D721Med (cell line): ENCODE results near the gene TXLNA.
A peak's percentile ranks its signal among the peaks of the same experiment; 100 is the strongest.
"Not testable (repeated sequence)": the region's sequence is repeated elsewhere in the genome, so short reads cannot be mapped to it uniquely, and the experiment has no call there.

Experiments
- DNase-seq: peaks from one replicate; pipeline ENCODE4 v3.0.0; 2011; ENCODE audit warnings: low spot score; ENCODE audit not compliant: insufficient read length
- FAIRE-seq: peaks from 2 replicates; lab custom pipeline; 2011; peaks lifted over from hg19 to GRCh38; lab: Jason Lieb, UNC
- TF ChIP-seq, protein P1 (sequence below): IDR thresholded peaks from 2 replicates; pipeline ENCODE4 v1.5.1; 2012; ENCODE audit warnings: mild to moderate bottlenecking, control low read depth; ENCODE audit not compliant: insufficient read depth; ENCODE audit errors: missing control alignments

TXLNA gene

DNA sequence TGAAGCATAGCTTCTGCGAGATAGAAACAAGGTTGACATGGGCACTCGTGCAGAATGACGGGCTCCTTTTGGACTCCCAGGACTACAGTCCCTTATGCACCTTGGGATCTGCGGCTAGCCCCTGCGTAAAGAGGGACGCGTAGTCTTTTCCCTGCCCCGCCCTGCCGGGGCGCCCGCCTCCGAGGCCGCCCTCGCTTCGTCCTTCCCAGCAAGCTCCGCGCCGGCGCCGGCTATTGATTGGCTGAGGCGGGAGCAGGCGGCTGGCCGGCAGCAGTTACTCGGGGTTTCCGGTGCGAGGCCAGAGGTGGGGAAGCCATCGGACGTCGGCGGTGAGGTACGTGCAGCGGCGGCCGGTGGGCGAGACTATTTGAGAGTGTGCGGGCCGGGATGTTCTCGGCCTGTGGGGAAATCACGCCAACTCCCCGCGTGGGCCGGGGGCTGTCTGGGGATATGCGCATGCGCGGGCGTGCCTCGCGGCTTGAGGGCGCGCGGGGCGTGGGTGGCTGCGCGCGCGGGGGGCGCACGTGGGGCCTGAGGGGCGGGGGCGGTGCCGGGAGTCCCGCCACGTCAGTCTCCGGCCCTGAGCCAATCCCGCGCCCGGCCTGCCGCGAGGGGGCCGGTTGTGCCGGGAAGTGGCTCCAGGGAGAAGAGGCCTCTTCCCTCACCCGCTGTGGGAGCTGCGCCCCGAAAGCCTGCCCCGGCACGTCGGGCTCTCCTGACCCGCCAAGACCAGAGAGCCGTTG is at the start of gene TXLNA:
TSS of gene TXLNA (plus strand) at position 233 of the 743 bp plus-strand sequence. CDS start 671 bp downstream, outside the sequence.
- DNase-seq (peak; percentile 87), FAIRE-seq (no peak)
- TF ChIP-seq, protein P1, sequence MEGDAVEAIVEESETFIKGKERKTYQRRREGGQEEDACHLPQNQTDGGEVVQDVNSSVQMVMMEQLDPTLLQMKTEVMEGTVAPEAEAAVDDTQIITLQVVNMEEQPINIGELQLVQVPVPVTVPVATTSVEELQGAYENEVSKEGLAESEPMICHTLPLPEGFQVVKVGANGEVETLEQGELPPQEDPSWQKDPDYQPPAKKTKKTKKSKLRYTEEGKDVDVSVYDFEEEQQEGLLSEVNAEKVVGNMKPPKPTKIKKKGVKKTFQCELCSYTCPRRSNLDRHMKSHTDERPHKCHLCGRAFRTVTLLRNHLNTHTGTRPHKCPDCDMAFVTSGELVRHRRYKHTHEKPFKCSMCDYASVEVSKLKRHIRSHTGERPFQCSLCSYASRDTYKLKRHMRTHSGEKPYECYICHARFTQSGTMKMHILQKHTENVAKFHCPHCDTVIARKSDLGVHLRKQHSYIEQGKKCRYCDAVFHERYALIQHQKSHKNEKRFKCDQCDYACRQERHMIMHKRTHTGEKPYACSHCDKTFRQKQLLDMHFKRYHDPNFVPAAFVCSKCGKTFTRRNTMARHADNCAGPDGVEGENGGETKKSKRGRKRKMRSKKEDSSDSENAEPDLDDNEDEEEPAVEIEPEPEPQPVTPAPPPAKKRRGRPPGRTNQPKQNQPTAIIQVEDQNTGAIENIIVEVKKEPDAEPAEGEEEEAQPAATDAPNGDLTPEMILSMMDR: no peak

DNA sequence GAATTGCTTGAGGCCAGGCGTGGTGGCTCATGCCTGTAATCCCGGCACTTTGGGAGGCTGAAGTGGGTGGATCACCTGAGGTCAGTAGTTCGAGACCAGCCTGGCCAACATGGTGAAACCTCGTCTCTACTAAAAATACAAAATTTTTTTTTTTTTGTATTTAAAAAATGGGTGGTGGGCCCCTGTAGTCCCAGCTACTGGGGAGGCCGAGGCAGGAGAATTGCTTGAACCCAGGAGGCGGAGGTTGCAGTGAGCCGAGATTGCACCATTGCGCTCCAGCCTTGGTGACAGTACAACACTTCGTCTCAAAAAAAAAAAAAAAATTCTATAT is 45.6 kb upstream of the TXLNA start:
- DNase-seq, FAIRE-seq: not testable (repeated sequence)

DNA sequence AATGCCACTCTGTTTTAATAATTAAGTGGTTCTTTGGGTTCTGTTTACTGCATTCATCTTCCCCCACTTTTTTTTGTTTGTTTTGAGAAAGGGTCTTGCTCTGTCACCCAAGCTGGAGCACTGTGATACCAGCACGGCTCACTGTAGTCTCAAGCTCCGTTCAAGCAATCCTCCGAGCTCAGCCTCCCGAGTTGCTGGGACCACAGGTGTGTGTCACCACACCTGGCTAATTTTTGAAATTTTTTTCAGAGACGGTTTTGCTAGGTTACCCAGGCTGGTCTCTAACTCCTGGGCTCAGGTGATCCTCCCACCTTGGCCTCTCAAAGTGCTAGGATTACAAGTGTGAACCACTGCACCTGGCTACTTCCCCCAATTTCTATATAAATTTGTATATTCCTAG is 42.4 kb upstream of the TXLNA start:
- no peak for DNase-seq
- no peak for FAIRE-seq
- TF ChIP-seq, protein P1: no peak

DNA sequence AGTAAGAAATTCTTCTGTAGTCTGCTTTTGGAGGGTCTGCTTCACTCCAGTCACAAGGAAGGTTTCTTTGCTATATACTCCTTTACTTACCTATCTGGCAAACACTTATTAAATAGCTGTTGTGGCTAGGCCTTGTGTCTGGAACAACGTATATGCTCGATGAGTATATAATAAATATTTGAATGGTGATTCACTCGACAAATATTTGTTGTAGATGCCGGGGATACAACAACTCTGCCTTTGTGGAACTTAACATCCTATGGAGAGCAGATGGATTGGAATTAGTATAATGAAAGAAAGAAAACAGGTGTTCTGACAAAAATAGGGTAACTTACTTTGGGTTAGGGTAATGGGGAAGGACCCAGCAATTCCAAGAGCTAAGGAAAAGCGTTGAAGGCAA is 40.5 kb upstream of the TXLNA start:
- DNase-seq (no peak), FAIRE-seq (no peak)
- TF ChIP-seq, protein P1: no peak

DNA sequence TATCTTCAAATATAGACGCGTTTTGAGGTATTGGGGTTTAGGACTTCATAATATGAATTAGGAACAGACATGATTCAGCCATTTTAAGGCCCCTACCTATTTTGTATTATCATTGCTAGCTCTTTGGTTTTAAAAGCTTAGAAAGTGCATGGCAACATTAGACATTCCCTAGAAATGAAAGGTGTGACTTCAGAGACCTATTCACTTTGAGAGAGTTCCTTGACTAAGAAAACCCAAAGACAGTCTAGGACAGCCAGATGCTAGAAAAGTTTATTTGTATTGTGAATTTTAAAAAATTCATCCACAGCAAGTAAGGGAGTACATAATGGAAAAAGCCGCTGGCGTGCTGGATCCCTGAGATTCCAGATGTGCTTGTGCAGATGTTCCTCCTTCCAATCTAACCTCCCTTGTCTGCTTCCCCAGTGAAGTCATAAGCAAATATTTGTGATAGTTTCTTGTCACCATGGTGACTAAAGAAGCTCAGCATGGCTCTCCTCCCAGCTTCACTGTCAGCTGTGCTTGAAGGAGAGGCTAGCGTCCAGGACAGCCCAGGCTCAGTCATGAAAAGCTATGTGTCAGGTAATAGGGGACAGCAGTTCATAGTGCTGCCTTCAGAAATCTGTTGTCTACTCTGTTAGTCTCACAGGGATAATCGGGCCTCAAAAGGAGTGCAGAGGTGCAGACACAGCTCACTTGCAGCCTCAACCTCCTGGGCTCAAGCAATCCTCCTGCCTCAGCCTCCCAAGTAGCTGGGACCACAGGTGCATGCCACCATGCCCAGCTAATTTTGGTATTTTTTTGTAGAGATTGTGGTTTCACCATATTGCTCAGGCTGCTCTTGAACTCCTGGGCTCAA is 36.8 kb upstream of the TXLNA start:
- DNase-seq (no peak), FAIRE-seq (no peak)
- TF ChIP-seq, protein P1: no peak

DNA sequence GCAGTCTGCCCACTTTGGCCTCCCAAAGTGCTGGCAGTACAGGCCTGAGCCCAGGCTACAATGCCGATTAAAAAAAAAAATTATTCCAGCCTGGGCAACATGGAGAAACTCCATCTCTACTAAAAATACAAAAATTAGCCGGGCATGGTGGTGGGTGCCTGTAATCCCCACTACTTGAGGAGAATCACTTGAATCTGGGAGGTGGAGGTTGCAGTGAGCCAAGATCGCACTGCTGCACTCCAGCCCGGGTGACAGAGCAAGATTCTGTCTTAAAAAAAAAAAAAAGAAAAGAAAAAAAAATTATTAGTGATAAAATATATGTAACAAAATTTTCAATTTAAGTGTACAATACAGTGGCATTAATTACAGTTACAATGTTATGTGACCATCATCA is 36.2 kb upstream of the TXLNA start:
- not testable (repeated sequence) for DNase-seq, FAIRE-seq

DNA sequence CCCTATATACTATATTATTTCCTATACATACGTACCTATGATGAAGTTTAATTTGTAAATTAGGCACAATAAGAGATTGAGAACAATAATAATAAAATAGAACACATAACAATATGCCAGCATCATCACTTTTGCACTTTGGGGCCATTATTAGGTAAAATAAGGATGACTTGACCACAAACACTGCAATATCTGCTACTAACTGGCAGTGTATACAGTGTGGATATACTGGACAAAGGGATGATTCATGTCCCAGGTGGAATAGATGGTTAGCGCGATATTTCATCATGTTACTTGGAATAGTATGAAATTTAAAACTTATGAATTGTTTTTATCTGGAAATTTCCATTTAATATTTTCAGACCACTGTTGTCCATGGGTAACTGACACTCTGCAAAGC is 35.4 kb upstream of the TXLNA start:
- TF ChIP-seq, protein P1: no peak
- FAIRE-seq (no peak), DNase-seq (no peak)

DNA sequence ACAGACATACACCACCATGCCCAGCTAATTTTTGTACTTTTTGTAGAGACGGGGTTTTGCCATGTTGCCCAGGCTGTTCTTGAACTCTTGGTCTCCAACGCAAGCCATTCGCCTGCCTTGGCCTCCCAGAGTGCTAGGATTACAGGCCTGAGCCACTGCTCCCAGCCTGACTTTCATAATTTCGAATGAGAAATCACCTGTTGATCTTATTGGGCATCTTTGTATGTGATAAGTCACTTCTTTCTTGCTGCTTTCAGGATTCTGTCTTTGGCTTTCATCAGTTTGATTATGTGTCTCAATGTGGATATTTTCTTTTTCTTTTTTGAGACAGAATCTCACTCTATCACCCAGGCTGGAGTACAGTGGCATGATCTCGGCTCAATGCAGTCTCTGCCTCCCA is 31.7 kb upstream of the TXLNA start:
- not testable (repeated sequence) for FAIRE-seq, DNase-seq
